Measurements from ENCODE around the gene HBQ1. TPM values are rescaled to one million over a fixed set of nuclear protein-coding genes. Genes with fewer than 3 reads are reported as not detected.
A peak's percentile ranks its signal among the peaks of the same experiment; 100 is the strongest.
"Not testable (repeated sequence)": the region's sequence is repeated elsewhere in the genome, so short reads cannot be mapped to it uniquely, and the experiment has no call there.

Gene HBQ1
- total RNA-seq, 1 experiment from 2014 or later, result 7.0 TPM

DNA sequence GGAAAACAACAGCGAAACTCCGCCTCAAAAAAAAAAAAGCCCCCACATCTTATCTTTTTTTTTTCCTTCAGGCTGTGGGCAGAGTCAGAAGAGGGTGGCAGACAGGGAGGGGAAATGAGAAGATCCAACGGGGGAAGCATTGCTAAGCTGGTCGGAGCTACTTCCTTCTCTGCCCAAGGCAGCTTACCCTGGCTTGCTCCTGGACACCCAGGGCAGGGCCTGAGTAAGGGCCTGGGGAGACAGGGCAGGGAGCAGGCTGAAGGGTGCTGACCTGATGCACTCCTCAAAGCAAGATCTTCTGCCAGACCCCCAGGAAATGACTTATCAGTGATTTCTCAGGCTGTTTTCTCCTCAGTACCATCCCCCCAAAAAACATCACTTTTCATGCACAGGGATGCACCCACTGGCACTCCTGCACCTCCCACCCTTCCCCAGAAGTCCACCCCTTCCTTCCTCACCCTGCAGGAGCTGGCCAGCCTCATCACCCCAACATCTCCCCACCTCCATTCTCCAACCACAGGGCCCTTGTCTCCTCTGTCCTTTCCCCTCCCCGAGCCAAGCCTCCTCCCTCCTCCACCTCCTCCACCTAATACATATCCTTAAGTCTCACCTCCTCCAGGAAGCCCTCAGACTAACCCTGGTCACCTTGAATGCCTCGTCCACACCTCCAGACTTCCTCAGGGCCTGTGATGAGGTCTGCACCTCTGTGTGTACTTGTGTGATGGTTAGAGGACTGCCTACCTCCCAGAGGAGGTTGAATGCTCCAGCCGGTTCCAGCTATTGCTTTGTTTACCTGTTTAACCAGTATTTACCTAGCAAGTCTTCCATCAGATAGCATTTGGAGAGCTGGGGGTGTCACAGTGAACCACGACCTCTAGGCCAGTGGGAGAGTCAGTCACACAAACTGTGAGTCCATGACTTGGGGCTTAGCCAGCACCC lies 5.0 kb upstream of the HBQ1 start:
- ChIA-PET CTCF (interaction anchor here (0.7 kb wide), 1 partner anchor 68 kb away, joined by 3 read pairs; no protein-coding TSS in a partner anchor), POLR2A (no interaction called here)
- no peaks in the 10 kb centered on the region for H3K27me3 ChIP-seq (replicated peaks; ENCODE audit: control insufficient read depth, insufficient read depth, low read length)
- H3K4me1 Mint-ChIP-seq (ENCODE audit: low read depth, unreplicated experiment), result no peaks in the 10 kb centered on the region
- no peaks in the 10 kb centered on the region for H3K9me3 ChIP-seq
- DNase-seq, result no peak
- no peaks in the 10 kb centered on the region for H3K36me3 Mint-ChIP-seq (ENCODE audit: insufficient read depth, unreplicated experiment)
- H3K9me3 Mint-ChIP-seq (ENCODE audit: unreplicated experiment), result no peaks in the 10 kb centered on the region
- intact Hi-C loops (cut with micrococcal nuclease; ENCODE audit: unreplicated experiment), result no loop called here
- H3K4me3 Mint-ChIP-seq (ENCODE audit: unreplicated experiment), result no peak overlapping the region
- peaks cover 18% of the 10 kb centered on the region for H3K27me3 Mint-ChIP-seq (ENCODE audit: insufficient read depth, unreplicated experiment)
- TF ChIP-seq, protein P1, sequence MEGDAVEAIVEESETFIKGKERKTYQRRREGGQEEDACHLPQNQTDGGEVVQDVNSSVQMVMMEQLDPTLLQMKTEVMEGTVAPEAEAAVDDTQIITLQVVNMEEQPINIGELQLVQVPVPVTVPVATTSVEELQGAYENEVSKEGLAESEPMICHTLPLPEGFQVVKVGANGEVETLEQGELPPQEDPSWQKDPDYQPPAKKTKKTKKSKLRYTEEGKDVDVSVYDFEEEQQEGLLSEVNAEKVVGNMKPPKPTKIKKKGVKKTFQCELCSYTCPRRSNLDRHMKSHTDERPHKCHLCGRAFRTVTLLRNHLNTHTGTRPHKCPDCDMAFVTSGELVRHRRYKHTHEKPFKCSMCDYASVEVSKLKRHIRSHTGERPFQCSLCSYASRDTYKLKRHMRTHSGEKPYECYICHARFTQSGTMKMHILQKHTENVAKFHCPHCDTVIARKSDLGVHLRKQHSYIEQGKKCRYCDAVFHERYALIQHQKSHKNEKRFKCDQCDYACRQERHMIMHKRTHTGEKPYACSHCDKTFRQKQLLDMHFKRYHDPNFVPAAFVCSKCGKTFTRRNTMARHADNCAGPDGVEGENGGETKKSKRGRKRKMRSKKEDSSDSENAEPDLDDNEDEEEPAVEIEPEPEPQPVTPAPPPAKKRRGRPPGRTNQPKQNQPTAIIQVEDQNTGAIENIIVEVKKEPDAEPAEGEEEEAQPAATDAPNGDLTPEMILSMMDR (IDR thresholded peaks at IDR 0.05; ENCODE audit: insufficient read depth in 1 of 2, low read depth in 1 of 2, low read length in 1 of 2, severe bottlenecking in 1 of 2, unreplicated experiment in 1 of 2), result no peak
- H3K27ac Mint-ChIP-seq (ENCODE audit: unreplicated experiment), result no peak overlapping the region
- H3K4me3 ChIP-seq (ENCODE audit: low read depth, low read length), result no peak overlapping the region
- H3K36me3 ChIP-seq (ENCODE audit: control insufficient read depth, insufficient read depth, low read length), result no peaks in the 10 kb centered on the region
- peaks cover 5% of the 10 kb centered on the region; the same call in 1 of the 2 replicates for H3K4me1 ChIP-seq
- BruUV-seq (replicated peaks), result no TSS peak

DNA sequence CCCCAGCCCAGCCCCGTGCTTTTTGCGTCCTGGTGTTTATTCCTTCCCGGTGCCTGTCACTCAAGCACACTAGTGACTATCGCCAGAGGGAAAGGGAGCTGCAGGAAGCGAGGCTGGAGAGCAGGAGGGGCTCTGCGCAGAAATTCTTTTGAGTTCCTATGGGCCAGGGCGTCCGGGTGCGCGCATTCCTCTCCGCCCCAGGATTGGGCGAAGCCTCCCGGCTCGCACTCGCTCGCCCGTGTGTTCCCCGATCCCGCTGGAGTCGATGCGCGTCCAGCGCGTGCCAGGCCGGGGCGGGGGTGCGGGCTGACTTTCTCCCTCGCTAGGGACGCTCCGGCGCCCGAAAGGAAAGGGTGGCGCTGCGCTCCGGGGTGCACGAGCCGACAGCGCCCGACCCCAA lies 4.3 kb upstream of the HBQ1 start:
- POLR2A ChIA-PET; CTCF ChIA-PET; H3K36me3 ChIP-seq (ENCODE audit: control insufficient read depth, insufficient read depth, low read length); BruUV-seq (replicated peaks); H3K9me3 Mint-ChIP-seq (ENCODE audit: unreplicated experiment); H3K9me3 ChIP-seq; H3K27me3 ChIP-seq (replicated peaks; ENCODE audit: control insufficient read depth, insufficient read depth, low read length); H3K4me3 ChIP-seq (ENCODE audit: low read depth, low read length); intact Hi-C loops (cut with micrococcal nuclease; ENCODE audit: unreplicated experiment); H3K36me3 Mint-ChIP-seq (ENCODE audit: insufficient read depth, unreplicated experiment); H3K4me3 Mint-ChIP-seq (ENCODE audit: unreplicated experiment); H3K4me1 ChIP-seq; H3K4me1 Mint-ChIP-seq (ENCODE audit: low read depth, unreplicated experiment); H3K27ac Mint-ChIP-seq (ENCODE audit: unreplicated experiment); DNase-seq: not testable (repeated sequence)
- H3K27me3 Mint-ChIP-seq (ENCODE audit: insufficient read depth, unreplicated experiment), result peaks cover 14% of the 10 kb centered on the region

DNA sequence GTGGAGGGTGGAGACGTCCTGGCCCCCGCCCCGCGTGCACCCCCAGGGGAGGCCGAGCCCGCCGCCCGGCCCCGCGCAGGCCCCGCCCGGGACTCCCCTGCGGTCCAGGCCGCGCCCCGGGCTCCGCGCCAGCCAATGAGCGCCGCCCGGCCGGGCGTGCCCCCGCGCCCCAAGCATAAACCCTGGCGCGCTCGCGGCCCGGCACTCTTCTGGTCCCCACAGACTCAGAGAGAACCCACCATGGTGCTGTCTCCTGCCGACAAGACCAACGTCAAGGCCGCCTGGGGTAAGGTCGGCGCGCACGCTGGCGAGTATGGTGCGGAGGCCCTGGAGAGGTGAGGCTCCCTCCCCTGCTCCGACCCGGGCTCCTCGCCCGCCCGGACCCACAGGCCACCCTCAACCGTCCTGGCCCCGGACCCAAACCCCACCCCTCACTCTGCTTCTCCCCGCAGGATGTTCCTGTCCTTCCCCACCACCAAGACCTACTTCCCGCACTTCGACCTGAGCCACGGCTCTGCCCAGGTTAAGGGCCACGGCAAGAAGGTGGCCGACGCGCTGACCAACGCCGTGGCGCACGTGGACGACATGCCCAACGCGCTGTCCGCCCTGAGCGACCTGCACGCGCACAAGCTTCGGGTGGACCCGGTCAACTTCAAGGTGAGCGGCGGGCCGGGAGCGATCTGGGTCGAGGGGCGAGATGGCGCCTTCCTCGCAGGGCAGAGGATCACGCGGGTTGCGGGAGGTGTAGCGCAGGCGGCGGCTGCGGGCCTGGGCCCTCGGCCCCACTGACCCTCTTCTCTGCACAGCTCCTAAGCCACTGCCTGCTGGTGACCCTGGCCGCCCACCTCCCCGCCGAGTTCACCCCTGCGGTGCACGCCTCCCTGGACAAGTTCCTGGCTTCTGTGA lies 3.5 kb upstream of the HBQ1 start, which contains the start of gene HBA1:
Gene HBA1, plus strand, starts transcription at position 204 of the 906 bp plus-strand sequence. Its CDS starts 37 bp downstream, at position 241.
- H3K27ac Mint-ChIP-seq (ENCODE audit: unreplicated experiment); BruUV-seq (replicated peaks); DNase-seq; POLR2A ChIA-PET; H3K4me1 ChIP-seq; H3K36me3 ChIP-seq (ENCODE audit: control insufficient read depth, insufficient read depth, low read length); H3K4me1 Mint-ChIP-seq (ENCODE audit: low read depth, unreplicated experiment); H3K27me3 ChIP-seq (replicated peaks; ENCODE audit: control insufficient read depth, insufficient read depth, low read length); H3K9me3 ChIP-seq; intact Hi-C loops (cut with micrococcal nuclease; ENCODE audit: unreplicated experiment); H3K36me3 Mint-ChIP-seq (ENCODE audit: insufficient read depth, unreplicated experiment); CTCF ChIA-PET; H3K9me3 Mint-ChIP-seq (ENCODE audit: unreplicated experiment): not testable (repeated sequence)
- peak within 1 kb of the TSS; percentile 53 for H3K4me3 Mint-ChIP-seq (ENCODE audit: unreplicated experiment)
- H3K4me3 ChIP-seq (ENCODE audit: low read depth, low read length), result peak within 1 kb of the TSS; percentile 19
- H3K27me3 Mint-ChIP-seq (ENCODE audit: insufficient read depth, unreplicated experiment), result peaks cover 13% of the 10 kb centered on the region

Data from Caco-2 (cell line).